Measurements from ENCODE around the gene CA11.

DNA sequence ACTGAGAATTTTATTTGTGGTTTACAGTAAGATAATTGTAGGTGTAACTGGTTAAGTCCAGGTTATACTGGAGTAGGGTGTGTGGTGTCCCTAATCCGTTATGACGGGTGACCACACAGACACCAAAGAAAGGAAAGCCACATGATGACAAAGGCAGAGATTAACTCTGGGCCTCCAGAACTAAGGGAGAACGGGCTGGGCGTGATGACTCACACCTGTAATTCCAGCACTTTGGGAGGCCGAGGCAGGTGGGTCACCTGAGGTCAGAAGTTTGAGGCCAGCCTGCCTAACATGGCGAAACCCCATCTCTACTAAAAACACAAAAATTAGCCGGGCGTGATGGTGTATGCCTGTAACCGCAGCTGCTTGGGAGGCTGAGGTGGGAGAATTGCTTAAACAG lies 39.6 kb upstream of the CA11 start:
- TF ChIP-seq, protein P1, sequence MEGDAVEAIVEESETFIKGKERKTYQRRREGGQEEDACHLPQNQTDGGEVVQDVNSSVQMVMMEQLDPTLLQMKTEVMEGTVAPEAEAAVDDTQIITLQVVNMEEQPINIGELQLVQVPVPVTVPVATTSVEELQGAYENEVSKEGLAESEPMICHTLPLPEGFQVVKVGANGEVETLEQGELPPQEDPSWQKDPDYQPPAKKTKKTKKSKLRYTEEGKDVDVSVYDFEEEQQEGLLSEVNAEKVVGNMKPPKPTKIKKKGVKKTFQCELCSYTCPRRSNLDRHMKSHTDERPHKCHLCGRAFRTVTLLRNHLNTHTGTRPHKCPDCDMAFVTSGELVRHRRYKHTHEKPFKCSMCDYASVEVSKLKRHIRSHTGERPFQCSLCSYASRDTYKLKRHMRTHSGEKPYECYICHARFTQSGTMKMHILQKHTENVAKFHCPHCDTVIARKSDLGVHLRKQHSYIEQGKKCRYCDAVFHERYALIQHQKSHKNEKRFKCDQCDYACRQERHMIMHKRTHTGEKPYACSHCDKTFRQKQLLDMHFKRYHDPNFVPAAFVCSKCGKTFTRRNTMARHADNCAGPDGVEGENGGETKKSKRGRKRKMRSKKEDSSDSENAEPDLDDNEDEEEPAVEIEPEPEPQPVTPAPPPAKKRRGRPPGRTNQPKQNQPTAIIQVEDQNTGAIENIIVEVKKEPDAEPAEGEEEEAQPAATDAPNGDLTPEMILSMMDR (IDR thresholded peaks at IDR 0.05): no peak
- no peak for TF ChIP-seq POLR2A (IDR thresholded peaks at IDR 0.05)
